ENCODE results near the gene SPOP. TPM values are rescaled to one million over a fixed set of nuclear protein-coding genes. Genes with fewer than 3 reads are reported as not detected.

The SPOP gene
- total RNA-seq, 4 donors from 2014 or later = 72.2 to 81.3 (median 74.7) TPM

DNA sequence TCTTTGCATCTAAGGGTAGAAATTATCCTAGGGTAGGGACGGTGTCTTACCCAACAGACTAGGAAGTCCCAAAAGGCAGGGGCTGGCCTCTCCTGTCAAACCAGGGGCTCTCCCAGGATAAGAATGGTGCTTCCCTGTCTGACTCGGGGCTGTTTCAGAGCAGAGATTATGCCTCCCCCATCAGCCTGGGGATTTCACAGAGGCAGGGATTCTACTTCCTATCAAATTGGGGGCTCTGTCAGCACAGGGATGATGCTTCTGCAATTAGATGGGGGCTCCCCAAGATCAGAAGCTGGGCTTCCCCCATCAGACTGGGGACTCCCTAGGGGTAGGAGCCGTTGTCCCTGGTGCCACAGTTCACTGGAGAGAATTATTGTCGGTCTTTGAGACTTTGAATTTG lies 99.9 kb downstream of the SPOP start:
- Histone ChIP-seq H3K36me3 (no peaks in the 10 kb centered on the region), H3K27me3 (peaks cover 0 to 14% of the 10 kb centered on the region in 2 donors), H3K27ac (no peak overlapping the region), H3K4me3 (no peak overlapping the region), H3K4me1 (peaks cover 5 to 32% (median 15%) of the 10 kb centered on the region in 4 donors), H3K9me3 (no peaks in the 10 kb centered on the region)
- TF ChIP-seq POLR2A (IDR thresholded peaks at IDR 0.05) = no peak
- TF ChIP-seq, protein P1, sequence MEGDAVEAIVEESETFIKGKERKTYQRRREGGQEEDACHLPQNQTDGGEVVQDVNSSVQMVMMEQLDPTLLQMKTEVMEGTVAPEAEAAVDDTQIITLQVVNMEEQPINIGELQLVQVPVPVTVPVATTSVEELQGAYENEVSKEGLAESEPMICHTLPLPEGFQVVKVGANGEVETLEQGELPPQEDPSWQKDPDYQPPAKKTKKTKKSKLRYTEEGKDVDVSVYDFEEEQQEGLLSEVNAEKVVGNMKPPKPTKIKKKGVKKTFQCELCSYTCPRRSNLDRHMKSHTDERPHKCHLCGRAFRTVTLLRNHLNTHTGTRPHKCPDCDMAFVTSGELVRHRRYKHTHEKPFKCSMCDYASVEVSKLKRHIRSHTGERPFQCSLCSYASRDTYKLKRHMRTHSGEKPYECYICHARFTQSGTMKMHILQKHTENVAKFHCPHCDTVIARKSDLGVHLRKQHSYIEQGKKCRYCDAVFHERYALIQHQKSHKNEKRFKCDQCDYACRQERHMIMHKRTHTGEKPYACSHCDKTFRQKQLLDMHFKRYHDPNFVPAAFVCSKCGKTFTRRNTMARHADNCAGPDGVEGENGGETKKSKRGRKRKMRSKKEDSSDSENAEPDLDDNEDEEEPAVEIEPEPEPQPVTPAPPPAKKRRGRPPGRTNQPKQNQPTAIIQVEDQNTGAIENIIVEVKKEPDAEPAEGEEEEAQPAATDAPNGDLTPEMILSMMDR (IDR thresholded peaks at IDR 0.05) = no peak
- no peak for DNase-seq

GRCh38 chr17:49577650-49577934 lies 100.3 kb downstream of the SPOP start:
- no peaks in the 10 kb centered on the region for H3K9me3 ChIP-seq
- H3K4me1 ChIP-seq = peaks cover 5 to 32% (median 15%) of the 10 kb centered on the region in 4 donors
- no peak overlapping the region for H3K4me3 ChIP-seq
- TF ChIP-seq POLR2A (IDR thresholded peaks at IDR 0.05) = no peak
- TF ChIP-seq, protein P1 (IDR thresholded peaks at IDR 0.05) = no peak
- no peak for DNase-seq
- peaks cover 0 to 14% of the 10 kb centered on the region in 2 donors for H3K27me3 ChIP-seq
- H3K36me3 ChIP-seq = no peaks in the 10 kb centered on the region
- no peak overlapping the region for H3K27ac ChIP-seq

GRCh38 chr17:49576917-49577649 lies 100.8 kb downstream of the SPOP start:
- DNase-seq = peak in 1 of 3 donors; percentile 50
- H3K9me3 ChIP-seq = no peaks in the 10 kb centered on the region
- H3K27me3 ChIP-seq = peaks cover 0 to 14% of the 10 kb centered on the region in 2 donors
- peak overlapping the region in 3 of 4 donors; percentile 10 to 59 (median 58) for H3K27ac ChIP-seq
- peak overlapping the region; percentile 28 to 67 (median 54) for H3K4me3 ChIP-seq
- TF ChIP-seq, protein P1 (IDR thresholded peaks at IDR 0.05) = no peak
- TF ChIP-seq POLR2A (IDR thresholded peaks at IDR 0.05) = no peak
- H3K36me3 ChIP-seq = no peaks in the 10 kb centered on the region
- peaks cover 5 to 32% (median 15%) of the 10 kb centered on the region in 4 donors for H3K4me1 ChIP-seq

DNA sequence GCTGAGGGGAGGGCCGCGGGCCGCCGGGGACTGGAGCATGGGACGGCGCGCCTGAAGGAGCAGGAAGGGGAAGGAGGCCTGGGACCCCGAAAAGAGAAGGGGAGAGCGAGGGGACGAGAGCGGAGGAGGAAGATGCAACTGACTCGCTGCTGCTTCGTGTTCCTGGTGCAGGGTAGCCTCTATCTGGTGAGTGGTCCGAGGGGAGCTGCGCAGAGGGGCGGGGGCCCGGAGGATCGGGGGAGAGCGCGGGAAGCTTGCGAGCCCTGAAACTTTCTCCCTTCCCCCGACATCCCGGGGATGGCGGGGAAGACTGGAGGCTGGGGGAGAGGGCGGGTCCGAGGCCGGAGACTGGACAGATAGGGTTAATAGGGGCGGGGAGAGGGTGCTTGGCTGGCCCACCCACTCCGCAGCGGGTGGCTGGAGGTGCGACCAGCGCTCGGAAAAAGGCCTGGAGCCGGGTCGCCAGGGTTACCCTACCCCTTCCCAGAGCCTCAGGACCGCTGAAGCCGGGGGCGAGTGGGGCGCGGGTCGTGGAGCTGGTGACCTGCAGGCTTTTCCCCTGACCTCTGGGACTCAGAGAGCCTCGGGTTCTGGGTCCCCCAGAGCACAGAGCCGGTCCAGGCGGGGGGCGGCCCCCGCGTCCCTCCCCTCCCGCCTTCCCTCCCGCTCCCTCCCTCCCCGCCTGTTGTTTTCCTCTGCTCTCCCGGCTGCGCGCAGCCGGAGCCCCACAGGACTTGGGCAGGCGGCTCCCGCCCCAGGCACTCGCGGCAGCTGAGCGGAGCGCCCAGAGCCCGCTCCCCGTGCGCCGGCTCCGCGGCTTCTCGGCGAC lies 101.6 kb downstream of the SPOP start:
- no peaks in the 10 kb centered on the region for H3K36me3 ChIP-seq
- TF ChIP-seq POLR2A (IDR thresholded peaks at IDR 0.05) = no peak
- TF ChIP-seq, protein P1 (IDR thresholded peaks at IDR 0.05) = no peak
- H3K27me3 ChIP-seq = peaks cover 0 to 14% of the 10 kb centered on the region in 2 donors
- H3K9me3 ChIP-seq = no peaks in the 10 kb centered on the region
- peak overlapping the region in 3 of 4 donors; percentile 10 to 59 (median 58) for H3K27ac ChIP-seq
- H3K4me3 ChIP-seq = peak overlapping the region; percentile 28 to 67 (median 54)
- H3K4me1 ChIP-seq = peaks cover 5 to 32% (median 15%) of the 10 kb centered on the region in 4 donors
- DNase-seq = peak in 1 of 3 donors; percentile 52

DNA sequence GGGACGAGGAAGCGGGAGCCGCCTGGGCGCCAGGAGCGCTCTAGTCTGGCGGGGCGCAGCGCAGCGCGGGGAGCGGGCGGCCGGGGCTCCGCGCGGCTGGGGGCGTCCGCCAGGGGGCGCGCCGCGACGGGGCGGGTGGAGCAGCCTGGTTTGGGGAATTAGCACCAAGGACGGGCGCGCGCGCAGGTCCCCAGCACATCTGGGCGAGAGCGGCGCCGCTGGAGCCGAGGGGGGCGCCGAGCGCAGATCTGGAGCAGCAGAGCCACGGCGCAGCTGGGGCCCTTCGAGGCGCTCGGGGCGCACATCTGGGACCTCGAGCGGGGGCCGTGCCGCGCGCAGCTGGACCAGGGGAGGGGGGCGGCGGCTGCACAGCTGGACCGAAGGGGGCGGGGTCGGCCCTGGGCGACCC lies 102.2 kb downstream of the SPOP start, which contains the start of gene NXPH3:
TSS of gene NXPH3 (plus strand) at position 193 of the 409 bp plus-strand sequence. CDS start 349 bp downstream, outside the sequence.
- Histone ChIP-seq H3K36me3 (no peaks in the 10 kb centered on the region), H3K4me1 (peaks cover 5 to 32% (median 15%) of the 10 kb centered on the region in 4 donors), H3K27me3 (peaks cover 0 to 14% of the 10 kb centered on the region in 2 donors), H3K4me3 (peak within 1 kb of the TSS; percentile 28 to 67 (median 54)), H3K27ac (peak within 1 kb of the TSS in 3 of 4 donors; percentile 10 to 59 (median 58)), H3K9me3 (no peaks in the 10 kb centered on the region)
- peak in 2 of 3 donors; percentile 72 to 75 for DNase-seq
- TF ChIP-seq POLR2A (IDR thresholded peaks at IDR 0.05) = no peak
- TF ChIP-seq, protein P1 (IDR thresholded peaks at IDR 0.05) = peak; percentile 26 to 75 (median 48)
